Measurements from ENCODE around the gene APBA2.

- TF ChIP-seq CTCF (IDR thresholded peaks at IDR 0.05; ENCODE audit: low read depth, low read length) = no peak
- no peak for TF ChIP-seq POLR2A (IDR thresholded peaks at IDR 0.05; ENCODE audit: extremely low read depth, insufficient read length)
- no peak for TF ChIP-seq MAX (IDR thresholded peaks at IDR 0.05; ENCODE audit: low read depth, low read length)
- no peak for TF ChIP-seq MYC (IDR thresholded peaks at IDR 0.05; ENCODE audit: low read depth, low read length)
Observed at GRCh38 chr15:28875461-28876000, 10.2 kb upstream of the APBA2 start.

Measured in NB4 (cell line).